SHP77 treated with DMSO at 0.1 percent for 48 hours (cell line): Measurements from ENCODE around the gene KIAA1671.

ENCODE experiments used
- DNase-seq: peaks from one replicate; lab custom pipeline; 2025; lab: John Stamatoyannopoulos, UW

Gene KIAA1671

GRCh38 chr22:25014896-25015755, 62.6 kb downstream of the KIAA1671 start:
- DNase-seq, result no peak

DNA sequence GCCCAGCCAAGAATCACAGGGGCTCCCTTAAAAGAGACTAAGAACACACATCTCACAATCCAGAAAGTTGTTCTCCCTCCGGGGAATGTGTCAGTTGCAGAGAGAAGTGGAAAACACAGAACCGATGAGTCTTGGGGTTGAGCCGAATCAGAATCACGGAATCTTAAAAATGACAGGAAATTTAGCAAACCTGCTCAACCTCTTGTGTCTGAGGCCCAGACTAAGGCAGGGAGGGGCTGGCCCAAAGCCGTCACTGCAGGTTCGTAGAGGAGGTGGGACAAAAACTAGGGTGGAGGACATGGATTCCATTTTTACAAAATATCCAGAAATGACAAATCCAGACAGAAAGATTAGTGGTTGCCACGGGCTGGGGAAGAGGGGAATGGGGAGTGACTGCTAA, 63.8 kb downstream of the KIAA1671 start:
- DNase-seq, result no peak

GRCh38 chr22:25018009-25018408, 65.5 kb downstream of the KIAA1671 start:
- DNase-seq, result no peak

DNA sequence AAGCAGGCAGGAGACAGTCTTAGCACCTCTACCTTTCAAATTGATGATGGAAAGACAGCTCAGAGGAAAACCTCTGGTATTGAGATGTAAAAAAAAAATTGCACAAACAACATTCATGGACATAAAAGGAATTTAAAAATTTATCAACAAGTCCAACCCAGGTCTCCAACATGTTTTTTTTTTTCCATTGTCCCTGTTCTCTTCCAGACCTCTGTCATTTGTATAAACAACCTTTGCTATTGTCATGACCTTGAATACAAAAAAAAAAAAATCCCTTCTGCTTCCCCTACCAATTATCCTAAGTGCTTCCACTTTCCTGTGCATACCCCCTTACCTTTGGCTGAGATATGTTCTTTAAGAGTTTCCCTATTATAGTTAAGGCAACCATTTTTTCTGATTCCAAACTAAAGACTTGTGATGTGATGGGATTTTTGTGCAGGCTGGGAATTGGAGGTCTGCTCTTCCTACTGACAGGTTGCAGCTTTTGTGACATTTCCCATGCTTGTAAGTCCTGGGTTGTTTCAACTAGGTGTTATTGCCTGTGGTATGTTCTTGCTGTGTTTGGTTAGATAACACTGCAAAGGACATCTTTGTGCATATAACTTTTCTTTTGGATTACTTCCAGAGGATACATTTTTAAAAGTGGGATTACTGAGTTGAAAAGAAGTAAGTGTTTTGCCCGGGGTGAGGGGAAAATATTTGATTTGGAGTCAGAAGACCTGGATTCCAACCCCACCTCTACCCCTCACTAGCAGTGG, 67.1 kb downstream of the KIAA1671 start:
- no peak for DNase-seq

- no peak for DNase-seq
Observed at GRCh38 chr22:25021409-25021808, 68.9 kb downstream of the KIAA1671 start.

DNA sequence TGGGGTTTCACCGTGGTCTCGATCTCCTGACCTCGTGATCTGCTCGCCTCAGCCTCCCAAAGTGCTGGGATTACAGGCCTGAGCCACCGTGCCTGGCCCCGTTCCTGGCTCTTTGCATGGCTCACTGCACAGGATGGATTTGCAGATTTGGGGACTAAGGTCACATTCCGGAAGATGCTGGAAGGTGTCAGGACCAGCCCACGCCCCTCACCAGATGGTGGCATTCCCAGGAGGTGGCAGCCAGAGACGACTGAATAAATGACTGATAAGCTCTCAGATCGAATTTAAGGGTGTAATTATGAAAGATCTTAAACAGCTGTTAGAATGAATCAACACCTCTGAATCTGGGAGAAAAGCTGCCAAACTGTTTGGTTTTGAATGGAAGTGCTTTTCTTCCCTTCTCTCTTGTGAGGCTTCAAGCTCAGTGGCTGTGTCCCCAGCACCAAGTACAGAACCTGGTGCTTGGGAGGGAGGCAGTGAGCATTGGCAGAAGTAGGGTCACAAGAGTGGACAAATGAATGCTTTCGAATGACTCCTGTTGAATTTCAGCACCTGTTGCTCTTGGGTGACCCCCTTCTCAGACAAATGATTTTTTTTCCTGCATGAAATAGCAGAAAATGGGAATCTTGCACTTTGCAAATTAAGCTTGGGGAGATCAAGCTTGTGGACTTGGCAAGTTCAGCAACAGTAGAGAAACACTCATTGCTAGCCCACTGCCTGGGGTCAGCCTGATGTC, 69.6 kb downstream of the KIAA1671 start:
- no peak for DNase-seq

GRCh38 chr22:25023879-25024278, 71.4 kb downstream of the KIAA1671 start:
- no peak for DNase-seq

GRCh38 chr22:25024895-25025294, 72.4 kb downstream of the KIAA1671 start:
- no peak for DNase-seq

DNA sequence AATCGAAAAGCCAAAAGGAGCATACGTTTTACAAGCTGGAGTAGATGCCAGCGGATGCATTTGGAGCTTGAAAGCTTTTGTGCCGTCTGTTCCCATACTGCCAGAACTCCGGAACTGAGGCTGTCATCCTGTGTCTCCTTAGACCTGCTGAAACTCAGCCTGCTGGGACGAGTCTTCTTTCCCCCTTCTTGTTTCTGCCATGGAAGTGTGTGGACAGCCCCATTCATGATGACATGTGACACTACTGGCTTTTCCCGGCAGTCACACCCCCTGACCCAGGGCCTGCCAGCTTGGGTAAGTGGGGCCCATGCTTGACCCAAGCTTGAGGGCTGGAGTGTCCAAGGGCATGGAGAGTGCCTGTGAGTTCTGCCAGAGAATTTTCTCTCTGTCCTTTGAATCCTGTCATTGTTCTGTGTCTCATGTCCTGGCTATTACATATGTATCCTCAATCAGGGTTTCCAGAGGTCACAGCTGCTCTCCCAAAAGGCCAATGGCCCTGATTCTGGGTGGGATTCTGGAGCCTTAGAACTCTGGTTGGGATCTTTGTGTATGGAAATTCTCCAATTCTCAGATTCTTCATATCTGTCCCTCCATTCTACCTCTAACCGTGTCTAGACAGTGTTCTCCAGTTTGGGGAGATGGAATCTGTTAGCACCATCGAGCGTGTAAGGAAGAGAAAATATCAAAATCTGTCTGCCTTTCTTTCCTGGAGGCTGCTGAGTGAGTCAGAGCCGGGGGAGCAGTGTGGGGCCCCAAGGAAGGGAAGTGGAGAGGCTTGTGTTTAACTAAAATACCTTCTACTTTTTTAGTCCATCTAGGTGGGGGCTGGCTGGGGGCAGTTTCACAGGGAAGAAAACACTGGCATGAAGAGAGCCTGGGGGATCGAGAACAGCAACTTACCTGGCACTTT, 73.2 kb downstream of the KIAA1671 start:
- DNase-seq, result no peak

DNA sequence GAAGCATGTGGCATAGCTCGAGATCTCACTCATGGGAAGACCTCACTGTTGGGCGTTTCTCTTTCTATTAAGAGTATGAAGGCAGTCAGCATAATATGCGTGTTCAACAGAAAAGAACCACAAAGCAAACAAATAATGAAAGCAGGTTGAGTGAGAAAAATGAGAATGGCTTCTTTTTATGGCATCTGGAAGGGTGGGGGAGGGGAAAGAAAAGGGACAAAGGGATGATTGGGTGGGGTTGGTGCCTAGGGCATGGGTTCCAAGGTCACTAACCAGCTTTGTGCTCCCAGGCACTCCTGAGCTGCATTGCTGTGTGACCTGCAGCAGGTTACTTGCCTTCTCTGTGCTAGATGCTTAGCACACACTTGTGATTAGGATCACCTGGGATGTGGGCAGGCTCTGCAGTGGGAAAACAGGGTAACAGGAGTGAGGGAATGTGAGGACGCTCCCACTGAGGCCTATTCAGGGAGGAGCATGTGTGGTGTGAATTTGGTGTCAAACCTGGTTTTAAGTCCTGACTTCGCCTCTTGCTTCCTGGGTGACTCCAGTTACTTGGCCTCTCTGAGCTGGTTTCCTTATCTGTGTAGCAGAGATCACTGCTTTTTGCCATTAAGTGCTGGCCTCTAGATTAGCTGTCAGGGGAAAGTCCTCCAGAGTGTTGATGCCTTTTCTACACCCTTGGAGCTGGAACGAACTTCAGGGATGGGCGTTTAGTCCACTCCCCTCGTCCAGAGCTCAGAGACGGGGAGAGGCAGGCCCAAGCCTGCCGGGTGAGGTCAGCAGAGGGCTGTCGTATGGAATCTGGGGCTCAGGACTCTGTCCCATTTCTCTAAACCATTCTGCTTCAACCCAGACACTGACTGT, 74.8 kb downstream of the KIAA1671 start:
- no peak for DNase-seq

DNA sequence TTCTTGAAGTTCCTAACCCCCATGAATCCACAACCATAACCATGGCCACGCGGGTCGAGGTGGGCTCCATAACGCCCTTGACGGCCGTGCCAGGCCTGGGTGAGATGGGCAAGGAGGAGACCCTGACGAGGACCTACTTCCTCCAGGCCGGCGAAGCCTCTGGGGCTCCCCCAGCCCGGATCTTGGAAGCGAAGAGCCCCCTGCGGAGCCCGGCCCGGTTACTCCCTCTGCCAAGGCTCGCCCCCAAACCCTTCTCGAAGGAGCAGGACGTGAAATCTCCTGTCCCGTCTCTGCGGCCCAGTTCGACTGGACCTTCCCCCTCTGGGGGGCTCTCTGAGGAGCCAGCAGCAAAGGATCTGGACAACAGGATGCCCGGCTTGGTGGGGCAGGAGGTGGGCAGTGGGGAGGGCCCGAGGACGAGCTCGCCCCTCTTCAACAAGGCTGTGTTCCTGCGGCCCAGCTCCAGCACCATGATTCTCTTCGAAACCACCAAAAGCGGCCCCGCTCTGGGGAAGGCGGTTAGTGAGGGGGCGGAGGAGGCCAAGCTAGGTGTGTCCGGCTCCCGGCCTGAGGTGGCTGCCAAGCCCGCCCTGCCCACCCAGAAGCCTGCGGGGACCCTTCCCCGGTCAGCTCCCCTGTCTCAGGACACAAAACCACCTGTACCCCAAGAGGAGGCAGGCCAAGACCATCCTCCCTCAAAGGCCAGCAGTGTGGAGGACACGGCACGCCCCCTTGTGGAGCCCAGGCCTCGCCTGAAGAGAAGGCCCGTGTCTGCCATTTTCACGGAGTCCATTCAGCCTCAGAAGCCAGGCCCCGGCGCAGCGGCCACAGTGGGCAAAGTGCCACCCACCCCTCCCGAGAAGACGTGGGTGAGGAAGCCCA, 75.7 kb downstream of the KIAA1671 start:
- no peak for DNase-seq

DNA sequence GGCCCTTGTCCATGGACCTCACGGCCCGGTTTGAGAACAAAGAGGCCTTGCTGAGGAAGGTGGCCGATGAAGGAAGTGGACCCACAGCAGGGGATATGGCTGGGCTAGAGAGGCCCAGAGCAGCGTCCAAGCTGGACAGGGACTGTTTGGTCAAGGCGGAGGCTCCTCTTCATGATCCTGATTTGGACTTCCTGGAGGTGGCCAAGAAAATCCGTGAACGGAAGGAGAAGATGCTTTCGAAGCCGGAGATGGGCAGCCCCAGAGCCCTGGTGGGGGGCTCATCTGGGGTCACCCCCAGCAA, 76.3 kb downstream of the KIAA1671 start:
- DNase-seq, result no peak

DNA sequence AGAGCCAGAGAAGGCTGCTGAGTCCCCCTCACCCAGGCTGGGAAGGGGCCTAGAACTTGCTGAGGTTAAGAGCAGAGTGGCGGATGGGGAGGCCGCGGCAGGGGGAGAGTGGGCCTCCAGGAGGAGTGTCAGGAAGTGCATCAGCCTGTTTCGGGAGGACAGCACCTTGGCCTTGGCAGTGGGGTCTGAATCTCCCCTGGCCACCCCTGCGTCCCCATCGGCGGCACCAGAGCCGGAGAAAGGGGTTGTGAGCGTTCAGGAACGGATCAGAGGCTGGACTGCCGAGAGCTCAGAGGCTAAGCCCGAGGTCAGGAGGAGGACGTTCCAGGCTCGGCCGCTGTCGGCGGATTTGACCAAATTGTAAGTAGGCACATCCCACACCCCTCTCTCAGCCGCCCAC, 76.7 kb downstream of the KIAA1671 start:
- no peak for DNase-seq

- DNase-seq, result no peak
Observed at GRCh38 chr22:25030636-25031035, 78.1 kb downstream of the KIAA1671 start.

GRCh38 chr22:25032066-25032465, 79.5 kb downstream of the KIAA1671 start:
- DNase-seq, result no peak

- no peak for DNase-seq
Observed at GRCh38 chr22:25035715-25036114, 83.2 kb downstream of the KIAA1671 start.

GRCh38 chr22:25038239-25038638, 85.7 kb downstream of the KIAA1671 start:
- DNase-seq, result no peak

DNA sequence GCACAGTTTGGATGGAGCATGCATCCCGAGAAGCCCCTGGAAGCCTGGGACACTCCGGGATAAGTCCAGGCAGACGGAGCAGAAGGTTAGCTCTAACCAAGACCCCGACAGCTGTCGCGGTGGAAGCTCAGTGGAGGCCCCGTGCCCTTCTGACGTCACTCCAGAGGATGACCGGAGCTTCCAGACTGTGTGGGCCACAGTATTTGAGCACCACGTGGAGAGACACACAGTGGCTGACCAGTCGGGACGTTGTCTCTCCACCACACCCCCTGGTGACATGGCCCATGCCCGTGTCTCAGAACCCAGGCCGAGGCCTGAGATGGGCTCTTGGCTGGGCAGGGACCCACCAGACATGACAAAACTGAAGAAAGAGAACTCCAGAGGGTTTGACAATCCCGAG, 86.3 kb downstream of the KIAA1671 start:
- DNase-seq, result no peak

DNA sequence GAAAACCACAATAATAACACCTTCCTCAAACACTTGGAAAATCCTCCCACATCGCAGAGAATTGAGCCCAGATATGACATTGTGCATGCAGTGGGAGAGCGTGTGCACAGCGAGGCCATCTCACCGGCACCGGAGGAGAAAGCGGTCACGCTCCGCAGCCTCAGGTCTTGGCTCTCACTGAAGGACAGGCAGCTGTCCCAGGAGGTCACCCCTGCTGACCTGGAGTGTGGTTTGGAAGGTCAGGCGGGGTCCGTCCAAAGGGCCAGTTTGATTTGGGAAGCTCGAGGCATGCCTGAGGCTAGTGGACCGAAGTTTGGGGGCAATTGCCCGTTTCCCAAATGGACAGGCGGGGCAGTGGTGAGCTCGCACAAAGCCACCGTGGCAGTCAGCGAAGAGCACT, 86.7 kb downstream of the KIAA1671 start:
- DNase-seq, result no peak

DNA sequence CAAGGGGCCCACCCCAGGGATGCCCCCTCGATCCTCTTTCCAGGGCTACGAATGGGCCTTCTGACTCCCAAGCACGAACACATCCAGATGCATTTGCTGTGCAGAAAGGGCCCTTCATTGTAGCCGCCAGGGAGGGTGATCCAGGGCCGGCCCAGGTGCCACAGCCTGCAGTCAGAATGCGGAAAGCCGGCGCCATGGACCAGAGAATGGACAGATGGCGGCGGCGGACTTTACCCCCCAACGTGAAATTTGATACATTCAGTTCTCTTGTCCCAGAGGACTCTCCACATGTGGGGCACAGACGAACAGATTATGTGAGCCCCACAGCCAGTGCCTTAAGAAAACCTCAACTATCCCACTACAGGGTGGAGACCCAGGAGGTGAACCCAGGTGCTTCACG, 87.2 kb downstream of the KIAA1671 start:
- DNase-seq, result no peak
